ENCODE measurements around the gene LRRC4C. TPM values are rescaled to one million over a fixed set of nuclear protein-coding genes. Genes with fewer than 3 reads are reported as not detected.
A peak's percentile ranks its signal among the peaks of the same experiment; 100 is the strongest.

LRRC4C gene
- total RNA-seq, 1 donor from 2014 or later = 14.0 TPM

DNA sequence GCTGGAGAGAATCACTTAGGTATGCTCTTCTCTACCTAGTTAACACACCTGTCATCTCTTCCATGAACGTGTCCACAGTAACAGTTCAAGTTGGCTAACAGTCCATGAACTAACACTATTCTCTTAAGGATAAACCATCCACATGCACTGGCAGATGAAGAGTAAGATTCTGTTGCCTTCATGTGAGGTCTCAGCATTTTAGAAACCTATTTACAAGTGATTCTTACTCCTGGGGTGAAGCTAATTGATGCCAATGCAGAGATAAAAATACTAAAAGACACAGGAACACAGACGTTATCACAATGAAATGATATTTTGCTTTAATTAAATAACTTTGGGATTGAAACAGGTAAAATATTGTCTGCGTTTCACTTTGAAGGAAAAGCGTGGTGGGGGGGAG lies 1.3 kb downstream of the LRRC4C start:
- no peak for DNase-seq (ENCODE audit: extremely low spot score, unreplicated experiment)
- H3K4me3 Mint-ChIP-seq = peak overlapping the region; percentile 71
- H3K36me3 Mint-ChIP-seq = no peaks in the 10 kb centered on the region
- no peaks in the 10 kb centered on the region for H3K9me3 Mint-ChIP-seq
- H3K27ac Mint-ChIP-seq = no peak overlapping the region
- H3K4me1 Mint-ChIP-seq (ENCODE audit: unreplicated experiment) = peaks cover 23% of the 10 kb centered on the region
- H3K27me3 Mint-ChIP-seq = peaks cover 13% of the 10 kb centered on the region
- TF ChIP-seq, protein P1, sequence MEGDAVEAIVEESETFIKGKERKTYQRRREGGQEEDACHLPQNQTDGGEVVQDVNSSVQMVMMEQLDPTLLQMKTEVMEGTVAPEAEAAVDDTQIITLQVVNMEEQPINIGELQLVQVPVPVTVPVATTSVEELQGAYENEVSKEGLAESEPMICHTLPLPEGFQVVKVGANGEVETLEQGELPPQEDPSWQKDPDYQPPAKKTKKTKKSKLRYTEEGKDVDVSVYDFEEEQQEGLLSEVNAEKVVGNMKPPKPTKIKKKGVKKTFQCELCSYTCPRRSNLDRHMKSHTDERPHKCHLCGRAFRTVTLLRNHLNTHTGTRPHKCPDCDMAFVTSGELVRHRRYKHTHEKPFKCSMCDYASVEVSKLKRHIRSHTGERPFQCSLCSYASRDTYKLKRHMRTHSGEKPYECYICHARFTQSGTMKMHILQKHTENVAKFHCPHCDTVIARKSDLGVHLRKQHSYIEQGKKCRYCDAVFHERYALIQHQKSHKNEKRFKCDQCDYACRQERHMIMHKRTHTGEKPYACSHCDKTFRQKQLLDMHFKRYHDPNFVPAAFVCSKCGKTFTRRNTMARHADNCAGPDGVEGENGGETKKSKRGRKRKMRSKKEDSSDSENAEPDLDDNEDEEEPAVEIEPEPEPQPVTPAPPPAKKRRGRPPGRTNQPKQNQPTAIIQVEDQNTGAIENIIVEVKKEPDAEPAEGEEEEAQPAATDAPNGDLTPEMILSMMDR (conservative IDR thresholded peaks at IDR 0.05) = no peak

- H3K27ac Mint-ChIP-seq = no peak overlapping the region
- DNase-seq (ENCODE audit: extremely low spot score, unreplicated experiment) = no peak
- H3K9me3 Mint-ChIP-seq = no peaks in the 10 kb centered on the region
- no peak overlapping the region for H3K4me3 Mint-ChIP-seq
- no peaks in the 10 kb centered on the region for H3K36me3 Mint-ChIP-seq
- TF ChIP-seq, protein P1 (conservative IDR thresholded peaks at IDR 0.05) = no peak
- H3K4me1 Mint-ChIP-seq (ENCODE audit: unreplicated experiment) = peaks cover 23% of the 10 kb centered on the region
- H3K27me3 Mint-ChIP-seq = peaks cover 13% of the 10 kb centered on the region
These were observed 2.0 kb downstream of the LRRC4C start for GRCh38 chr11:41457216-41458014.

DNA sequence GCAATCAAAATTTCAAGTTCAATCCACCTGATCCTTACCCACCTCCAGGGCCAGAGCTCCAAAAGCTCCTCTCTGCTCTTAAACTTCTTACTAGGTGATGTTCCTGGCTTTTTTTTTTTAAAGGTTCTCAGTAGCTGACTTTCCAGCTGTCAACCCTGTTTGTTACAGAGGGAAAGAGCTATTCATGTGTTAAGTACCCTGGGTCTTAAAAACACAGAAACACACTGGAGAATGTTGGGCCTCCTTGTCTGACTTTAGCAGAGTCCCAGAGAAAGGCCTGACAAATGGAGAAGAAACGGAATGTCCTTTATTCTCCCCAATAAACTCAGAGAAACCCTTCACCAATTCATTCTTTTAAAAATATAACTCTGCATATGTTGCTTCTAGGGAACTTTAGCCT lies 3.2 kb downstream of the LRRC4C start:
- peak overlapping the region; percentile 11 for H3K4me3 Mint-ChIP-seq
- peaks cover 13% of the 10 kb centered on the region for H3K27me3 Mint-ChIP-seq

GRCh38 chr11:41451011-41451410 lies 8.4 kb downstream of the LRRC4C start:
- TF ChIP-seq, protein P1 (conservative IDR thresholded peaks at IDR 0.05) = no peak
- no peak for DNase-seq (ENCODE audit: extremely low spot score, unreplicated experiment)
- H3K9me3 Mint-ChIP-seq = no peaks in the 10 kb centered on the region
- H3K36me3 Mint-ChIP-seq = no peaks in the 10 kb centered on the region
- H3K4me1 Mint-ChIP-seq (ENCODE audit: unreplicated experiment) = peaks cover 4% of the 10 kb centered on the region
- H3K27ac Mint-ChIP-seq = no peak overlapping the region
- H3K4me3 Mint-ChIP-seq = no peak overlapping the region
- H3K27me3 Mint-ChIP-seq = no peaks in the 10 kb centered on the region

More for the DNA sequence above, 3.2 kb downstream of the LRRC4C start:
- TF ChIP-seq, protein P1 (conservative IDR thresholded peaks at IDR 0.05) = no peak
- no peak overlapping the region for H3K27ac Mint-ChIP-seq
- H3K36me3 Mint-ChIP-seq = no peaks in the 10 kb centered on the region
- peaks cover 25% of the 10 kb centered on the region for H3K4me1 Mint-ChIP-seq (ENCODE audit: unreplicated experiment)
- H3K9me3 Mint-ChIP-seq = no peaks in the 10 kb centered on the region
- DNase-seq (ENCODE audit: extremely low spot score, unreplicated experiment) = no peak

GRCh38 chr11:41449483-41450050 lies 9.9 kb downstream of the LRRC4C start:
- peaks cover 4% of the 10 kb centered on the region for H3K4me1 Mint-ChIP-seq (ENCODE audit: unreplicated experiment)
- no peak for DNase-seq (ENCODE audit: extremely low spot score, unreplicated experiment)
- H3K36me3 Mint-ChIP-seq = no peaks in the 10 kb centered on the region
- TF ChIP-seq, protein P1 (conservative IDR thresholded peaks at IDR 0.05) = no peak
- no peak overlapping the region for H3K4me3 Mint-ChIP-seq
- no peaks in the 10 kb centered on the region for H3K9me3 Mint-ChIP-seq
- no peaks in the 10 kb centered on the region for H3K27me3 Mint-ChIP-seq
- no peak overlapping the region for H3K27ac Mint-ChIP-seq
